HG02973 (cell line): ENCODE measurements around the gene CASZ1.

ENCODE experiments used
- ATAC-seq: cut with Tn5 transposase; IDR thresholded peaks from one replicate; pipeline ENCODE4 v1.9.1; 2021; ENCODE audit warnings: moderate library complexity; ENCODE audit not compliant: unreplicated experiment

CASZ1 gene

DNA sequence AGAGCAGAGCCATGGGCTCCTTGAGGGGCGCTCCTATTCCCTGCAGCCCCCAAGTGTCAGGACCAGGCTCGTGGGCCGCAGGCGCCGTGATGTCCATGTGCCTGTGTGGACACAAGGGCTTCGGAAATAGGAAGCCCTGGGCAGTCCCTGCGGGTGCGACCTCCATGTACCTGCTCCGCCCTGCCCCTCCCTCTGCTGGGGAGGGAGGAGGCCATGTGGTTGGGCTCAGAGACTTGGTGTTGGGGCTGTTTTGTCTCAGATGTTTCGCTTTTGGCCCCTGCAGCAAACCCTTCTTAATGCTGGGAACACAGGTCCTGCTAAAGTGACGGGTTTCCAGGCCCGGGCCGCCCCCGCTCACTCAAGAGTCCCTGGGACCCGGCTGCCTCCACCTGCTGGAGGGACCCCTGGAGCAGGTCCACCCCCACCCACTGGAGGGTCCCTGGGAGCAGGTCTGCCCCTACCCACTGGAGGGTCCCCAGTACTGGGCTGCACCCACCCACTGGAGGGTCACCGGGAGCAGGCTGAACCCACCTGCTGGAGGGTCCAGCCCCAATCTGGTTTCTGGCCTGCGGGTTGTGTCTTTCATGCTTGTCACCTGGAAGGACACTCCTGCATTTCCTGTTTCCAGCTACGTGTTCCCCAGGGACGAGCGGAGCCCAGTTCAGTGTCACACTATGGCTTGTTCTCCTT is 165.2 kb downstream of the CASZ1 start:
- ATAC-seq, result no peak

DNA sequence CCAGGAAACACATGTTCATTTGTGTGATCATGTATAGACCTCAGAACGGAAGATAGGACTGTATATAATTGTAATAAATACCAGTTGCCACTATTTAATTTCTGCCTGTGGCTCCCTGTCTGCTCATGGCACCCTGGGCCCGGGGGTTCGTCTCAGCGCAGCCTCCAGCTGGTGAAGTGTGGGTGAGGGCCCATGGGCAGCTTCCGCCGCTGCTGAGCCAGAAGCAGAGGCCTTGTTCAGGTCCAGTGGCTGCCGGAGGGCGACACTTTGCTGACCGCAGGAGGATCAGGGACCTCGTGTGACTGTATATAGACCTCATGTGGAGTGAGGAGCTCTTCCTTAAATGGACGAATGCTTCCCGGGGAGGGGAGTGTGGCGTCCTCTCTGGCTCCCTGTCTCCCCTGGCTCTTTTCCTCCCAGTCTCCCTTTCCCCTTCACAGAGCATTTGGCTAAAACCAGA is 165.8 kb downstream of the CASZ1 start:
- ATAC-seq, result no peak

DNA sequence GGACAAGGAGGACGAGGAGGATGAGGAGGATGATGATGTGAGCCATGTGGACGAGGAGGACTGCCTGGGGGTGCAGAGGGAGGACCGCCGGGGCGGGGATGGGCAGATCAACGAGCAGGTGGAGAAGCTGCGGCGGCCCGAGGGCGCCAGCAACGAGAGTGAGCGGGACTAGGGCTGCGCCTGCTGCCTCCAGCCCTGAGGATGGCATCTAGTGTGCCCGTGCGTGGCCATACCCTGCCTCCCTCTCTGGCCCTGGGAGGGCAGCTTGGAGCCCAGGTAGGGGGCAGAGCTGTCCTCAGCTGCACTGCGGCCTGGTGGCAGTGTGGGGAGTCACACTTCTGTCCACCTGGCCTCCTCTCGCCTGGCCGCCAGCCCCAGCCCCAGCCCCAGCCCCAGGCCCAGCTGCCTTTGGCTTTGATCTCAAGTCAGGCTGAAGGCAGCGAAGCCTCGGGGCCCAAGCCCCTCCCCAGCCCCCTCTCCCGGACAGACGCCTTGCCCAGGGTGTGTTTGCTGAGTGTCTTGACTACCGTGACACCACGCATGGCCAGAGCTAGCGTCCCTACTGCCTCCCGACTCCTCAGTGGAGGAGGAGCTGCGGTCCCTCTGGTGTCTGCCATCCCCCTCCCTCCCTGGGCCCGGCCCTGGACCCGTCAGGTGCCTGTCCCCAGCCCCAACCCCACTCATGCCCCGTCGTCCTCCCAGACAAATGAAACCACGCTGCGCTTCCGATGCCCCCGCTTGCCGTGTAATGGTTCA is 166.5 kb downstream of the CASZ1 start:
- ATAC-seq, result no peak

DNA sequence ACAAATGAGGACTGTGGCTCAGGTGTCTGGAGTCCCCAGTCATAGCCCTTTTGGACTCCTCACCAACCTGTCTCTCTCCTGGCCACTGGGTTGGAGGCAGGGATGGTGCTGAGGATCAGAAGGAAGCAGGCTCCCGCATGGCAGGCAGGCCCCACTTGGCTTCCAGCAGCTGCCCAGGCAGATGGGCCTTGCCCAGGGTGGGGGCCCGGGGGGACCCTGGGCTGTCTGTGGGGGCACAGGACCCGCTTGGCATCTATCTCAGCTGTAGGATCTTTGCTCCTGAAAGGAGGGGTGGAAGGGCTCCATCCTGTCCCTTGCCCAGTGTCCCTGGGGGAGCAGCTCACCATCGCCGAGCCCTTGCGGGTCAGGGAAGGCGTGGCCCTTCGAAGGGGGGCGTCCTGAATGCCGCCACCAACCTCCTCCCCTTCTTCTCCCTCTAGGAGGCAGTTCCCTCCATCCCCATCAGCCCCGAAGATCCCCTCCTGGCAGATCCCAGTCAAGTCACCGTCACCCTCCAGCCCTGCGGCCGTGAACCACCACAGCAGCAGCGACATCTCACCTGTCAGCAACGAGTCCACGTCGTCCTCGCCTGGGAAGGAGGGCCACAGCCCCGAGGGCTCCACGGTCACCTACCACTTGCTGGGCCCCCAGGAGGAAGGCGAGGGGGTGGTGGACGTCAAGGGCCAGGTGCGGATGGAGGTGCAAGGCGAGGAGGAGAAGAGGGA is 167.2 kb downstream of the CASZ1 start:
- ATAC-seq, result no peak

DNA sequence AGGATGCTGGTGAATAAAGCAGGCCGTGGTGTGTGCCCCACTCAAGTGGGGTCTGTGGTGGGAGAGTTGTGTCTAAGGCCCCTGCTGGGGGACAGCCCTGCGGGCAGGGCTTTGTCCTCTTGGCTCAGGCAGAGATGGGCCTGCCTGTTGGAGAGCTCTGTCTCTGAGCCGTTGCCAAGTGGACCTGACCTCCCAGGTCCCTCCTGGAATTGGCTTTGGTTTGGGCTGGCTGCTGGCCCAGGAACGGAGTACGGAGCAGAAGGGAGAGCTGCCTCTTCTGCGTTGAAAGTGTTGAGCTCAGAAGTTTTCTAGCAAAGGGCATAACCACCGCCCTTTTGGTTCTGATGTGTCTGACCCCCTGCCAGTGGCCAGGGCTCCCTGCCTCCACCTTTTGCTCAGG is 167.8 kb downstream of the CASZ1 start:
- no peak for ATAC-seq

DNA sequence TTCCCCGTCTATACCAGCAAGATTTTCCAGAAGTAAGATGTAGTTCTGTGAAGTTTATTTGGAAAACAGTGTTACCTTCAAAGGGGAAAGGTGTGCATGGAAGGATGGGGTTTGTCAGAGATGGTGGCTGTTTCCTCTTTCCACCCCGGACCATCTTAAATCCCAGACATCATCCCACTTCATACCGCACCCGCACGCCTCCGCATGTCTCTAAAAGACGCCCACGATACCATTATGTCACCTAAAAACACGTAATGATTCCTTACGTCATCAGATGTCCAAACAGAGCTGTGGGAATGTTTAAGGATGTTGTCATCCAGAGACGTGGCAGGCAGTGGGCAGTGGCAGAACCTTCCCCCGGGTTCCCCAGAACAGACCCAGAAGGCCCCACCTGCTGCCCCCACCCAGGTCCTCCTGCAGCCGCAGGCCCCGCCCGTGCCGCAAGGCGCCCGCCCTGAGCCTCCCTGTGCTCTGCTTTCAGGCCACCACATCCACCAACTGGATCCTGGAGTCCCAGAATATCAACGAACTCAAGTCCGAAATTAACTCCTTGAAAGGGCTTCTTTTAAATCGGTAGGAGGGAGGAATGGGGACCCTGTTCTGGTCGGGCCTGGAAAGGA is 169.5 kb downstream of the CASZ1 start:
- ATAC-seq, result no peak

DNA sequence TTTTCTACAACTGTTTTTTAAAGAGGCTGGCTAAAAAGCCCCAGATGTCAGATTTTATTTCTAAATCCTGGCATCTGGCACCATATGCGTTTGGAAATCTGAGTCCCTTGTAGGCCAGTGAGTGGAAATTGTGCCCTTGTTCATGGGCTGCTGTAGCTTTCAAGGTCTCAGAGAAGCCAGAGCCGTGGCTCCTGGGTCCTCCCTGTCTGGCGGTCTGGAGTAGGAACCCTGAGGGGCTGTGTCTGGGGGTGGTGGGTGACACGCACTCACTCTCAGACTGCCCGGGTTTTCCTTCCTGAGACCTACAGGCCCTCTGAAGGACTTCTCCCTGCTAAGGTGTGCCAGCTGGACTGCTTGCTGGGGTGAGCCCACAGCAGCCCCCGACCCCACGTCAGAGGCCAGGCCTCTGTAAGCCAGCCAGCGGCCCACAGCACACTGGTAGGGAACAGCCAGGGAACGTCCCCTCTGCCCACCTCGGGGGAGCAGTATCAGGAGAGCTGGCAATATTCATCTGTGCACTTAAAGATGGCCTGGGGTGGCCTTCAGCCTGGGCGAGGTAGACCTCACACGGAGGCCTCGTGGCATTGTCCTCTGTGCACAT is 170.2 kb downstream of the CASZ1 start:
- ATAC-seq, result no peak

DNA sequence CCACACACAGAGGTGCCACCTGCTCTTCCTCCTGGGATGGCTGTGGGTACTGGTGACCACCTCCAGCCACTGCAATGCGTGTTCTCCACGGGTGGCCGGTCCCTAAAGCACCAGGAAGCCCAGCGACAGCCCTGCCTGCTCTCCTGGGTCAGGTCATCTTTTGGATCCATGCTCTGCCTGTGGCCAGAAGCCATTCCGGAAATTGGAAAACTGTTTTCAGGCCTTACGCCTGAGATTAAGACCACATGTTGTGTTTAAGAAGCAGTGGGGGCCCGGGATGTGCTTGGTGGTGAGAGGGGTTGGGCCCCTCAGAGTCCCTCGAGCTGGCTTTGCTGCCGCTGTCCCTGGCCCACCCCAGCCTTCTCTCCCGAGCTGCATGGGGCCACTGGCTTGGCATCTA is 170.9 kb downstream of the CASZ1 start:
- ATAC-seq, result no peak

DNA sequence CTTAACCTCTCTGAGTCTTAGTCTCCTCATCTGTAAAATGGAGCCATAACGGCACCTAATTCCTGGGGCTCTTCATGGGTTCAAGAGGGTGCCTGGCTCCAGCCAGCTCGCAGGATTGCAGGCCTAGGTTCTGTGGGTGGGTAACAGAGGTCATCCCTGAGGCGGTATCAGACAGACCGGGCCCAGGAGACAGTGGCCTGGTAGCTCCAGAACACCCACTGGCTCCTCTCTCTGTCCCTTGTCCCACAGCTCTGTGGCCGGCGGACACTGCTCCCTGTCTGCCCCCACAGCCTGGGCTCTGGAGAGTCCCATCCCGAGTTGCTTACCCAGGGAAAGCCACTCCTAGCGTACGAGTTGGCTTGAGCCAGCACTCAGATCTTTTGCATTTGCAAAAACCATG is 171.4 kb downstream of the CASZ1 start:
- no peak for ATAC-seq

DNA sequence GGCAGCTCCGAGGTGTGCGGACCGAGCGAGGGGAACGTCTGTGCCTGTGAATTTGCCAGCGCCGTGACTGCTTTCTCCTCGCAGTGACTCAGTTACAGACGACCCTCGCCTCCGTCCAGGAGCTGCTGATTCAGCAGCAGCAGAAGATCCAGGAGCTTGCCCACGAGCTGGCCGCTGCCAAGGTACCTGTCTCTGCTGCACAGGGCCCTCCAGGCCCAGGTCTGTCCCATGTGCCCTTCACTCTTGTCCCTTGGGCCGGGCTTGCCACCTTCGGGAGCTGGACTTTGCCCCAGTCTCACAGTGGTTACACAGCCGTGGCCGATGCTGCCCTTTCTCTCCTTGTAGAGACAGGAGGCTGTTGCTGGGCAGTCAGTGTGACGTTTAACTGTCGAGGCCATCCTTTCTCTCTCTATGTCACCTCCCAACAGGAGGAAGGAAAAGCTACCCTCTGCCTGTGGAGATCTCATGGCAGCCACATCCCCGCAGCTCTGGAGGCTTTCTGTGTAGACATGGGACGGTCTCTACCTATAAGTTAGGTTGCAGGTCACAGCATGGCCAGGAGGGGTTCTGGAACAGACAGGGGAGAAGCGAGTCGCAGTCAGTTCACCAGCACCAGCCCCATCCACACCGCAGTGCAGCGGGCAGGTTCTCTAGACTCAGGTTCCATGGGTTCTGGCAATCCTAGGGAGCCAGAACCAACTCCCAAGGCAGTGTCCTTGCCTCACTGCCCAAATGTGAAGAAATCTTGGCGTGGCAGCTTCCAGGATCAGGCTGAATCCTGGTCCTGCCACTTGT is 172.0 kb downstream of the CASZ1 start:
- ATAC-seq, result no peak

DNA sequence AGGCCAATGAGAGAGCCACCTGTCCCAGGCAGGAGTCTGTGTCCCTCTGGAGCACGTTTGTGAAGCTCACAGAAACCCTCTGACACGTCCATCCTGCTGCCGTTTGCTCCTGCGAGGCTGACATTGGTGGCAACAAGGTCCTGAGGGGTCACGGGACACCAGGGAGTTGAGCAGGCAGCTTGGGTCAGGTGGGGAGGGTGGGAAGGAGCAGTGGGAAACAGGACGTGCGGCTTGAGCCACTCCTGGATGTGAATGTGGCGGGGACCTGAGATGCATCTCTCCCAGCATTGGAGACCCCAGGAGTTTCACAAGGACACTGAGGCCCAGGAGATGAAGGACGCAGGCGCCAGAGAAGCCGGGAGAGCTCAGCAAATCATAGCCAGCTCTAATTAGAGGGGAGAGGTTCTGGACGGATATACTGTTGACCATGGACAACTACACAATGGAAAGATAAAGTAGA is 172.7 kb downstream of the CASZ1 start:
- no peak for ATAC-seq

DNA sequence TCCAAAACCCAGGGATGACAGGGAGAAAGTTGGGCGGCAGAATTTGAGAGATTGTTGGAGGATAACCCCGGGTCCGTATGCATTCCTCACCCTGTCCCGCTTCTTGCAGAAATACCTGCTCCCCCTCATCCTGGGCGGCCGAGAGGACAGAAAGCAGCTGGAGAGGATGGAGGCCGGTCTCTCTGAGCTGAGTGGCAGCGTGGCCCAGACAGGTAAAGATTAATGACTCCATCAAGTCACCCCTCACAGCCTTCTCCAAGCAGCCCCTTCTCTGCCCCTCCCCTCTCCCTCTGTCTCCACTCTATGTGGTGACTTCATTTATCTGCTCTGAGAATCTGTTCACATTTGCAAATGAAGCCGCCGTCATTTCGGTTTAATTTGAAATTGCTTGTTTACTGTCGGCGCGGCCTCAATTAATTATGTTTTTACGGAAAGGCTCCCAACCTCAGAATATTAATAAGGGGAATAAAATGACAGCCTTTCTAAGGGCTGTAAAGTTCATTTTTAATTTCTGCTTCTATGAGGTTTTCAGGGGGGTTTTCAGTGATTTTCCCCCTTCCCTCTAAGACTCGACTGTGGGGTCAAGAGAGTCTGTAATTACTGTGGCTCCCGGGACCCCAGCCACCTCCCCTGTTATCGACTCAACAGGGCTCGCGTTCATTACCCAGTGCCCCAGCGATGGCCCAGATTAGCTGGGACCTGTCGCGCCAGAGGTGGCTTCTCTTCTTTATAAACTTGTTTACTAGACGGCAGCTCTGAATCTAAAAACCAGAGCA is 173.3 kb downstream of the CASZ1 start:
- no peak for ATAC-seq

DNA sequence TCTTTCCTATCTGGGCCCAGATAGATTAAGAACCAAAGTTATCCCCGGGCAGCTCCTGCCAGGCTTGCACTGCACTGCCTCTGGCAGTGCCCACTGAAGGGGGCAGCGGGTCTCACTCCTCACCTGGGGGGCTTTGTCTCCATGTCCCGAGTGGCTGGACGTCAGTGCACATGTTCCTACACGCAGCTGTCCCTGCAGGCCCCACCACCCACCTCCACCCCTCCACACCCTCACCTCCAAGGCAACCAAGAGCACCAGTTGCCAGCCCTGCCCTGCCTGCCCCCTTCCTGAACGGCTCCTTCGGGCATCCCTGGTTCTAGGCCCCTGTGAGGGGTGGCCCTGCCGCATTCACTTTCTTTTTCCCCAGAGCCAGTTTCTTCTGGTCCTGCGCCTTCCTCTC is 174.5 kb downstream of the CASZ1 start:
- ATAC-seq, result no peak

DNA sequence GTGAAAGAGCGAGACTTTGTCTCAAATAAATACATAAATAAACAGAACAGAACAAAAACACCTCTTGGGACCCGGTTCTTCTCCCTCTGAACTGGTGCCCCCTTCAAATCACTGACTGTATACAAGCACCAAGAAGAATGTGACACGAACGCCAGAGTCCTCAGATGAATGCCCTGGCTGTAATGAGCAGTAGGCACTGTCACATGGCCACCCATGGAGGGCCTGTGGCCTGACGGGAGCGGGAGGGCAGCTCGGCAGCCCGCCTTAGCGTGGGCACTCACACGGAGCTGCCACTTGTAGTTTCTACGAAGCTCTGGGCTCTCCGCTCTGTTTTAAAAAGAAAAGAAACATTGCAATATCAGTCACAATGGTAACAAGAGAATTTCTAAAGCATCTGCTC is 175.7 kb downstream of the CASZ1 start:
- ATAC-seq, result no peak

DNA sequence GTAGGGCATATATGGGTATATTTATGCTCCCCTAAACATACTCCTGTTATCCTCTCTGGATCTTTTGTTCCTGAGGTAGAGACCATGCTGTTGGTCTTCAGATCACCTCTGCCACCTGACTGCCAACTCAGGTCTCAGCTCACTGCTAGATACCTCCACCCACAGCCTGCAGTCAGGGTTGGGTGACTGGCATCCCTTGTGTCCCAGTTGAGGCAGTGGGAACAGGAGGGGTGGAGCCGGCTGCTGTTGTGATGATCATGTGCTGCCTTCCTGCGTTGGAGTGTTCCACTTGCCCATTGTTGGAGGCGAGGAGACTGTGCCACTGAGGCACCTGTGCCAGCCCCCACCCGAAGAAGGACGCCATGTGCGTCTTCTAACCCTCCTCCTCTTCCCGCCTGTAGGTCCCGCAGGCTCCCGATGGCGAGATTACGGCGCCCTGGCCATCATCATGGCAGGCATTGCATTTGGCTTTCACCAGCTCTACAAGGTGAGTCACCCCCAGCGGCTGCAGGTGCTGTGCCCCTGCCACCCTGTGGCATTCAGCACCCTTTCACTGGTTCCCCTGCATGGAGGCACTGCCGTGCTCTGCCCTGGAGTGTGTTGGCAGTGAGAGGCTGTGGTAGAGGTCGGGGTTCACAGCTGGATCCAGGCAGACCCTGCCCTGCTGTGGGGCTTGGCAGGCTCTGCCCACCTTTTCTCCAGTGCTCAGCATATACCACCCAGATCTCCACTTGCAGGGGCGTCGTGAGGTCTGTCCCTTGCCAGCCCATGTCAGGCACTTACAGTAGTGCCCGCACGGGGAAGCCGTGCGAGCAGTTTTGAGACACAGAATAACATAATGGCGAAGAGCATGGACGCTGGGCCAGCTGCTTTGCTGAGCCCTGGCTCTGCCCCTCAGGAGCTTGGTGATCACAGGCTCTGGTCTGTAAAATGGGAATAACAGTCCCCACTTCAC is 178.2 kb downstream of the CASZ1 start:
- ATAC-seq, result no peak

DNA sequence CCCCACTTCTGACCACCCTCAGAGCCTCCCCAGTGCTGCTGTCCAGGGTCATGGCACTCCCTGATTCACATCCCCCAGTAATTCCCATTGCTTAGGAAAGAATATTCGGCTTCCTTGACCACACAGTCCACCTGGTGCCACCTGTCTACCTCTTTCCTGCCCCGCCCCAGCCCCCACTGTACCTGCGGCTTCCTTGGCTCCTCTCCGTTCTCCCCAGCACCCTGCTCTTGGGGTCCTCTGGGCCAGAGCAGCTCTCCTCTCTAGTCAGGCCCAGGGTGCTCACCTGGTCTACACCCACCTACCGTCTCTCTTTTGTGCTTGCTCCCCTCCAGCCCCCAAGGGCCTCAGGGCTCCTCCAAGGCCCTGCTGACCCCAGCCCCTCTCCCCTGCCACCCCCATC is 179.1 kb downstream of the CASZ1 start:
- no peak for ATAC-seq

DNA sequence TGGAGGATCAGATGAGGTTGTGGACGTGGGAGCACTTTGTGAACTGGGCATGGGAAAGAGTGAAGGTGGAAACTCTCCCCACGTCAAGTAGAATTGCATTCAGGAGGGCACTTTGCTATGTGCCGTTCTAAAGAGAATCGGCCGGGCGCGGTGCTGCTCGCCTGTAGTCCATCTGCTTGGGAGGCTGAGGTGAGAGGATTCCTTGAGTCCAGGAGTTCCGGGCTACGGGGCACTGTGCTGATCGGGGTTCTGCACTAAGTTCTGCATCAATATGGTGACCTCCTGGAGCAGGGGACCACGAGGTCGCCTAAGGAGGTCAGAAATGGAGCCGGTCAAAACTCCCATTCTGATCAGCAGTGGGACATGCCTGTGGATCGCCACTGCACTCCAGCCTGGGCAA is 179.8 kb downstream of the CASZ1 start:
- no peak for ATAC-seq

DNA sequence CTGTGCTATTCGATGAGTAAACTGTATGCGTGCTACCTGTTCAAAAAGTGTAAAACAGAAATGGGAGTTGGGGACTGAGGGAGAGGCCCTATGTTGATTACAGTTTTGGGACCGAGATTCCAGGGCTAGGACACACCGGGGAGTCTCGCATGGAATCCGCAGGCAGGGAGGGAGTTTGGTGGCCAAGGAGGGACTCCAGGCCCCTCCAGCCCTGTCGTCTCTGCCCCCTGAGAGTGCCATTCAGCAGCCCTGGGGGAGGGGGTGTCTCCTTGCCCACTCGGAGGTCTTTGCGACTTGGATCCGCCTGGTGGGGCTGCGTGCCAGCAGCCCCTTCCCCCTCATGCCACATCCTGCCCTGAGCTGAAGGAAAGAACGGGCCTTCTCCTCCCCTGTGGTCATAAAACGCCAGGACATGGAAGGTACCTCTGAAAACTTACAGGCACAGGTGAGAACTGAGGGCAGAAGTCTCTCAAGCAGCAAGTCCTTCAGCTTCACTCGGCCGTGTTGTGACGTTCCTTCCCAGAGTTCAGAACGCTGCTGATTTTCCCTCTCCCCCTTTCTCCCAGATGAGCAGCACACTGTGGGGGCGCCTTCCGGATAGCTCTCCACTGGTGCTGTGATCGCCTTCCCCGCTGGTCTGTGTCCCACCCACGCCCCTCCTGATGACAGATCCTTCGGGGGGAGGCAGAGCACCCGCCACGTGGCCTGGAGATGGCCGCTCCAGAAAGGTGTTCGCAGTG is 180.3 kb downstream of the CASZ1 start:
- ATAC-seq, result no peak
